Endodermal cell (in vitro differentiated cells): Measurements from ENCODE around the gene EMID1. TPM values are rescaled to one million over a fixed set of nuclear protein-coding genes. Genes with fewer than 3 reads are reported as not detected.

Source experiments
- DNase-seq: peaks from one replicate; pipeline ENCODE4 v3.0.0-alpha.2; 2017
- H3K27ac ChIP-seq: 2 replicates; pipeline ENCODE4 v1.5.1; 2013; ENCODE audit warnings: mild to moderate bottlenecking, low read depth, low read length, moderate library complexity
- H3K27me3 ChIP-seq: 2 replicates; pipeline ENCODE4 v1.6.1; 2013; ENCODE audit warnings: mild to moderate bottlenecking, low read length, moderate library complexity; ENCODE audit not compliant: insufficient read depth, control insufficient read depth, poor library complexity, severe bottlenecking
- H3K36me3 ChIP-seq: 2 replicates; pipeline ENCODE4 v1.7.0; 2013; ENCODE audit warnings: mild to moderate bottlenecking, low read length, moderate library complexity; ENCODE audit not compliant: control insufficient read depth, insufficient read depth
- H3K4me1 ChIP-seq: one replicate; pipeline ENCODE4 v1.7.0; 2013; ENCODE audit warnings: low read length; ENCODE audit not compliant: control insufficient read depth, insufficient read depth
- H3K4me3 ChIP-seq: 2 replicates; pipeline ENCODE4 v1.5.1; 2013; ENCODE audit warnings: mild to moderate bottlenecking, low read length, moderate library complexity
- H3K9ac ChIP-seq: 2 replicates; pipeline ENCODE4 v1.6.1; 2013; ENCODE audit warnings: mild to moderate bottlenecking, low read length, moderate library complexity; ENCODE audit not compliant: poor library complexity, severe bottlenecking; ENCODE audit errors: extremely low read depth
- H3K9me3 ChIP-seq: 2 replicates; pipeline ENCODE4 v1.6.1; 2013; ENCODE audit warnings: mild to moderate bottlenecking, low read length, moderate library complexity; ENCODE audit not compliant: control insufficient read depth
- H3K27ac Mint-ChIP-seq: 2 replicates; pipeline ENCODE4 v1.8.0; 2020; ENCODE audit warnings: mixed read lengths
- H3K27me3 Mint-ChIP-seq: 2 replicates; pipeline ENCODE4 v1.8.0; 2021; ENCODE audit warnings: mild to moderate bottlenecking, mixed read lengths; ENCODE audit not compliant: insufficient read depth
- H3K36me3 Mint-ChIP-seq: 2 replicates; pipeline ENCODE4 v1.8.0; 2020; ENCODE audit warnings: low read depth, mixed read lengths
- H3K4me1 Mint-ChIP-seq: 2 replicates; pipeline ENCODE4 v1.8.0; 2020; ENCODE audit warnings: mixed read lengths
- H3K4me3 Mint-ChIP-seq: 2 replicates; pipeline ENCODE4 v1.8.0; 2020; ENCODE audit warnings: mild to moderate bottlenecking, moderate library complexity, mixed read lengths
- H3K9me3 Mint-ChIP-seq: 2 replicates; pipeline ENCODE4 v1.8.0; 2020; ENCODE audit warnings: mild to moderate bottlenecking, mixed read lengths
- CTCF ChIP-seq: fragments of 200-600 bp; sonication (generic); conservative IDR thresholded peaks from 2 replicates; pipeline ENCODE4 v1.5.0; 2021; ENCODE audit warnings: antibody characterized with exemption, mild to moderate bottlenecking
- WGBS, 2 experiments: methylation state at CpG; one replicate each; pipeline versions ENCODE4 v1.1.5 to v1.1.7; 2013; ENCODE audit warnings: missing lambda C conversion rate in 2 of 2, mixed read lengths in 1 of 2; ENCODE audit not compliant: insufficient coverage in 1 of 2, insufficient read length in 1 of 2; 5-methylcytosine and 5-hydroxymethylcytosine counted together
- total RNA-seq, 2 donors: library from RNA; stranded (reverse); fragmentation: NEBNext Ultra II Directional in 1 of 2; extraction: Animal tissue kit (Norgen Biotek cat#: 25700) in 1 of 2; gene quantifications; 2 replicates in 1 of 2; 3 replicates in 1 of 2; pipeline ENCODE4 v1.2.1, GENCODE V29; 2021

Gene EMID1
- total RNA-seq, 2 donors from 2014 or later: 19.8 to 41.8 TPM

GRCh38 chr22:29267462-29267857 is 61.8 kb downstream of the EMID1 start:
- no peaks in the 10 kb centered on the region for H3K9me3 Mint-ChIP-seq

GRCh38 chr22:29267858-29268510 is 62.3 kb downstream of the EMID1 start, which contains the start of the genes EWSR1 and RHBDD3:
Gene EWSR1, plus strand, starts transcription at chr22:29268268. Its CDS starts 69 bp downstream, at chr22:29268337.
Gene RHBDD3, minus strand, starts transcription at chr22:29267981. Its CDS starts 2,355 bp downstream, at chr22:29265626.
- Mint-ChIP-seq H3K4me1 (peaks cover 40% of the 10 kb centered on the region), H3K36me3 (peaks cover 53% of the 10 kb centered on the region), H3K9me3 (no peaks in the 10 kb centered on the region), H3K4me3 (peak within 1 kb of the TSS; percentile 99), H3K27me3 (peaks cover 2% of the 10 kb centered on the region), H3K27ac (peak within 1 kb of the TSS; percentile 100)
- H3K4me1 ChIP-seq: peaks cover 16% of the 10 kb centered on the region
- peak within 1 kb of the TSS; percentile 99 for H3K4me3 ChIP-seq
- peaks cover 61% of the 10 kb centered on the region for H3K36me3 ChIP-seq
- peak; percentile 97 for DNase-seq
- H3K9ac ChIP-seq: peak within 1 kb of the TSS; percentile 100
- TF ChIP-seq CTCF: no peak
- H3K9me3 ChIP-seq: no peaks in the 10 kb centered on the region
- no peaks in the 10 kb centered on the region for H3K27me3 ChIP-seq
- H3K27ac ChIP-seq: peak within 1 kb of the TSS; percentile 100
- WGBS, 2 experiments: 0 to 1% methylated on average over 34 to 67 of the region's 67 CpGs

More at GRCh38 chr22:29267462-29267857, 61.8 kb downstream of the EMID1 start:
- H3K4me1 Mint-ChIP-seq: peaks cover 35% of the 10 kb centered on the region
- peaks cover 55% of the 10 kb centered on the region for H3K36me3 ChIP-seq
- WGBS, 2 experiments: 0 to 1% methylated on average over 18 to 32 of the region's 32 CpGs
- peaks cover 2% of the 10 kb centered on the region for H3K27me3 Mint-ChIP-seq
- peak overlapping the region; percentile 99 for H3K4me3 ChIP-seq
- peak; percentile 13 for TF ChIP-seq CTCF
- peak overlapping the region; percentile 100 for H3K9ac ChIP-seq
- H3K4me3 Mint-ChIP-seq: peak overlapping the region; percentile 99
- peak overlapping the region; percentile 100 for H3K27ac ChIP-seq
- H3K27me3 ChIP-seq: no peaks in the 10 kb centered on the region
- H3K27ac Mint-ChIP-seq: peak overlapping the region; percentile 100
- DNase-seq: no peak
- peaks cover 16% of the 10 kb centered on the region for H3K4me1 ChIP-seq
- H3K9me3 ChIP-seq: no peaks in the 10 kb centered on the region
- peaks cover 49% of the 10 kb centered on the region for H3K36me3 Mint-ChIP-seq

- Mint-ChIP-seq H3K4me1 (peaks cover 44% of the 10 kb centered on the region), H3K27ac (peak overlapping the region; percentile 100), H3K36me3 (peaks cover 60% of the 10 kb centered on the region), H3K4me3 (peak overlapping the region; percentile 99), H3K27me3 (peaks cover 2% of the 10 kb centered on the region), H3K9me3 (no peaks in the 10 kb centered on the region)
- Histone ChIP-seq H3K4me1 (peaks cover 16% of the 10 kb centered on the region), H3K9me3 (no peaks in the 10 kb centered on the region), H3K27me3 (no peaks in the 10 kb centered on the region), H3K27ac (peak overlapping the region; percentile 100), H3K36me3 (peaks cover 67% of the 10 kb centered on the region), H3K4me3 (peak overlapping the region; percentile 99), H3K9ac (peak overlapping the region; percentile 100)
- no peak for TF ChIP-seq CTCF
- DNase-seq: peak; percentile 79
- 0% methylated on average over 17 to 51 of the region's 51 CpGs for WGBS, 2 experiments
Observed at GRCh38 chr22:29268511-29269229, 63.0 kb downstream of the EMID1 start.
